ENCODE measurements around the gene SATB2.

SATB2 gene

DNA sequence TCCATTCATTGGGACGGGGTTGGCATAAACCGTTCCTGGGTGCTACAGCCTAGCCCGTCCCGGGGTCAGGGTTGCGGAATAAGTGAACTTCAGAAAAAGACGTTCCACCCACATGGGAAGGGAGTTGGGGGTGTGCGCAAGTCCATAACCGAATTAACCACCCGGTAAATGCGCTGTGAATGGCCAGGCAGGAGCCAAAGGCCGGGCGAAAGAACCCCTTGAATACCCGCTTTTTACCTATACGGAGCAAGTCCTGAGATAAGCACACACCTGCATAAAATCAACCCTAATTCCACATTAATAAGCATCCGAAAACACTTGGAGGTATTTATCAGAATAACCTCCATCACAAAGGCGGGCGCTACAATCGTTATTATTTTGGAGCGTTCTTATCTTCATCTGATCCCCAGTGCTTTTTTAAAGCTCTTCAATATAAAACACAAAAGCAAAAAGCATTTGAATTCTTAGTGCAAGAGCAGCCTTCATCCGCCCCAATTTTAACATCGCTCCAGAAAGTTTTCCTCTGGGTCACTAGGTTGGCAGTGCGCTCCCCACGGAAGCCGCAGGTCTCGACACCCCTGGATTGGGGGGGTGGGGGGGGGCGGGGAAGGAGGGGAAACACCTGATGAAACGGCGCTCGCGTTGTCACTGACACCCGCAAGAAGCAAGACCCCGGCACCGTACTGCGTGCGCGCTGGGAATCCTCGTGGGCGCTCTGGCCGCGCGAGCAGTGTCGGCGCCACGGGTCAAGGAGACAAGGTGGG, 1.2 kb downstream of the SATB2 start:
- no peaks in the 10 kb centered on the region for H4K20me1 ChIP-seq (ENCODE audit: control insufficient read depth, insufficient read depth, low read depth, low read length)
- TF ChIP-seq, protein P1, sequence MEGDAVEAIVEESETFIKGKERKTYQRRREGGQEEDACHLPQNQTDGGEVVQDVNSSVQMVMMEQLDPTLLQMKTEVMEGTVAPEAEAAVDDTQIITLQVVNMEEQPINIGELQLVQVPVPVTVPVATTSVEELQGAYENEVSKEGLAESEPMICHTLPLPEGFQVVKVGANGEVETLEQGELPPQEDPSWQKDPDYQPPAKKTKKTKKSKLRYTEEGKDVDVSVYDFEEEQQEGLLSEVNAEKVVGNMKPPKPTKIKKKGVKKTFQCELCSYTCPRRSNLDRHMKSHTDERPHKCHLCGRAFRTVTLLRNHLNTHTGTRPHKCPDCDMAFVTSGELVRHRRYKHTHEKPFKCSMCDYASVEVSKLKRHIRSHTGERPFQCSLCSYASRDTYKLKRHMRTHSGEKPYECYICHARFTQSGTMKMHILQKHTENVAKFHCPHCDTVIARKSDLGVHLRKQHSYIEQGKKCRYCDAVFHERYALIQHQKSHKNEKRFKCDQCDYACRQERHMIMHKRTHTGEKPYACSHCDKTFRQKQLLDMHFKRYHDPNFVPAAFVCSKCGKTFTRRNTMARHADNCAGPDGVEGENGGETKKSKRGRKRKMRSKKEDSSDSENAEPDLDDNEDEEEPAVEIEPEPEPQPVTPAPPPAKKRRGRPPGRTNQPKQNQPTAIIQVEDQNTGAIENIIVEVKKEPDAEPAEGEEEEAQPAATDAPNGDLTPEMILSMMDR (IDR thresholded peaks at IDR 0.05; ENCODE audit: low read depth, low read length, poor library complexity, severe bottlenecking): no peak
- TF ChIP-seq EZH2phosphoT487 (IDR thresholded peaks at IDR 0.05; ENCODE audit: borderline replicate concordance, low read length): peak; percentile 80; the same call in 1 of the 2 replicates
- peaks cover 69% of the 10 kb centered on the region for H3K27me3 ChIP-seq (ENCODE audit: control insufficient read depth, low read length)
- no peak overlapping the region for H3K27ac ChIP-seq (ENCODE audit: low read depth, low read length)
- H3K79me2 ChIP-seq (ENCODE audit: control insufficient read depth, low read length): no peaks in the 10 kb centered on the region
- no peaks in the 10 kb centered on the region for H3K9me2 ChIP-seq (replicated peaks; ENCODE audit: control insufficient read depth, low read length)
- no peaks in the 10 kb centered on the region; the same call in none of the 2 replicates for H3F3A ChIP-seq (ENCODE audit: control insufficient read depth, insufficient read depth)
- H3K4me1 ChIP-seq (ENCODE audit: control insufficient read depth, low read length): peaks cover 6% of the 10 kb centered on the region; the same call in 1 of the 2 replicates
- no peak overlapping the region for H3K4me3 ChIP-seq (ENCODE audit: low read length)
- H3K4me2 ChIP-seq (ENCODE audit: low read length): peak overlapping the region; percentile 84; the same call in 1 of the 2 replicates
- no peaks in the 10 kb centered on the region for H3K36me3 ChIP-seq (ENCODE audit: control insufficient read depth, low read length)
- H3K9me3 ChIP-seq (ENCODE audit: control insufficient read depth, insufficient read depth, low read length): no peaks in the 10 kb centered on the region

DNA sequence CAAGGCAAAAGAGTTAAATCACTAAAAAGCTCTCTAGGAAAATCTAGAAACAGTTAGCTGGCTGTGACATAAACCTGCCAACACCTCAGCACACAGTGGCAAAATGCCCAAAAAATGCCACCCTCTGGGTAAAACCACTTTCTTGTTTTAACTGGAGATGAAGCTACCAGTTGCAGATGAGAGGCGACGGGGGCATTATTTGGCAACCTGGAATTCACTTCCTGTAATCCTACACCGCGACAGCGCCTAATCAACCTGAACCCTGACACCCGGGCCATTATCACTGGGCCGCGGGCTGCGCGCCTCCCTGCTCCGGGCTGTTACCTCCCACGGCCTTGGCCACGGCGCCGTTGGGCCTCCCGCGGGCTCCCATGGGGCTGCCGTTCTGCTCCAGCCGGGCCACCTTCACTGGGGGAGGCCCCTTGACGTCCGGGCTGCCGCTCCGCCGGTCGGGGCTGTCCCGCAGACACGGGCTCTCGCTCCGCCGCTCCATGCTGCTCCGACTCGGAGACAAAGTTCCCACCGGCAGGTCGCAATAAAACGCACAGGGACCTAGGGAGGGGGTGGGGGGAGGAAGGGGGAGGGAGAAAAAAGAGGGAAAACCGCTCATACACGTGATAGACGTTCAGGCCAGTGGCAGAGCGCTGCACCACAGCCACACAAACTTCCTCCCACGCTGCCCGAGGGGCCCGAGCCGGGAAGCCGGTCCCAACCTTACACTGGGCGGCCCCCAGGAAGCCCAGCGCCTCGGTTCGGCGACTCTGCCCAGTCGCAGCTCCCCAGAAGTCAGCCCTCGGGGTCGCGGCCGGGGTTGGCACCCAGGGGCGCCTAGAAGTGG, 2.0 kb downstream of the SATB2 start:
- no peak overlapping the region for H3K27ac ChIP-seq (ENCODE audit: low read depth, low read length)
- H3K79me2 ChIP-seq (ENCODE audit: control insufficient read depth, low read length): no peaks in the 10 kb centered on the region
- 0 out of 2 replicates have a peak, but pooled peaks have one; percentile 52 for TF ChIP-seq EZH2phosphoT487 (IDR thresholded peaks at IDR 0.05; ENCODE audit: borderline replicate concordance, low read length)
- TF ChIP-seq, protein P1 (IDR thresholded peaks at IDR 0.05; ENCODE audit: low read depth, low read length, poor library complexity, severe bottlenecking): no peak
- no peaks in the 10 kb centered on the region for H3K9me3 ChIP-seq (ENCODE audit: control insufficient read depth, insufficient read depth, low read length)
- peaks cover 64% of the 10 kb centered on the region for H3K27me3 ChIP-seq (ENCODE audit: control insufficient read depth, low read length)
- H3K36me3 ChIP-seq (ENCODE audit: control insufficient read depth, low read length): no peaks in the 10 kb centered on the region
- H3F3A ChIP-seq (ENCODE audit: control insufficient read depth, insufficient read depth): no peaks in the 10 kb centered on the region; the same call in 1 of the 2 replicates
- H3K4me3 ChIP-seq (ENCODE audit: low read length): no peak overlapping the region
- H3K4me2 ChIP-seq (ENCODE audit: low read length): no peak overlapping the region
- no peaks in the 10 kb centered on the region for H4K20me1 ChIP-seq (ENCODE audit: control insufficient read depth, insufficient read depth, low read depth, low read length)
- H3K9me2 ChIP-seq (replicated peaks; ENCODE audit: control insufficient read depth, low read length): no peaks in the 10 kb centered on the region
- peaks cover 6% of the 10 kb centered on the region; the same call in 1 of the 2 replicates for H3K4me1 ChIP-seq (ENCODE audit: control insufficient read depth, low read length)

DNA sequence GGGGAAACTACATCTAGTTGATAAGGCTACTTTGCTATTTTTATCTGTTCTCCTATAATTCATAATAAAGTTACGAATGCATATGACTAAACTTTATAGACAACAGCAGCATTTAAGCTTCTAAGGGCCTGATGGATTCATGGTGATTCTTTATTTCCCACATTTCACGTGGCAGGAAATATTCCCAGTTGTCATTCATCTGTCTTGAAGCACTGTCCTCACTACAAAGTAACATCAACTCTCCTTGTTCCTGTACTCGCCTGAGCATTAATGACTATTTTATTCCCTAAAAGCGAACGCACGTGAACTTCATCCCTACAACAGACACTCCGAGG, 2.6 kb downstream of the SATB2 start:
- no peak overlapping the region for H3K4me2 ChIP-seq (ENCODE audit: low read length)

More for the DNA sequence above, 2.6 kb downstream of the SATB2 start:
- Histone ChIP-seq H3K9me3 (ENCODE audit: control insufficient read depth, insufficient read depth, low read length) (no peaks in the 10 kb centered on the region), H3K27me3 (ENCODE audit: control insufficient read depth, low read length) (peaks cover 60% of the 10 kb centered on the region), H3K27ac (ENCODE audit: low read depth, low read length) (no peak overlapping the region), H3F3A (ENCODE audit: control insufficient read depth, insufficient read depth) (no peaks in the 10 kb centered on the region), H4K20me1 (ENCODE audit: control insufficient read depth, insufficient read depth, low read depth, low read length) (no peaks in the 10 kb centered on the region), H3K36me3 (ENCODE audit: control insufficient read depth, low read length) (no peaks in the 10 kb centered on the region), H3K4me3 (ENCODE audit: low read length) (no peak overlapping the region), H3K9me2 (replicated peaks; ENCODE audit: control insufficient read depth, low read length) (no peaks in the 10 kb centered on the region), H3K79me2 (ENCODE audit: control insufficient read depth, low read length) (no peaks in the 10 kb centered on the region), H3K4me1 (ENCODE audit: control insufficient read depth, low read length) (peaks cover 6% of the 10 kb centered on the region; the same call in 1 of the 2 replicates)
- no peak for TF ChIP-seq EZH2phosphoT487 (IDR thresholded peaks at IDR 0.05; ENCODE audit: borderline replicate concordance, low read length)
- TF ChIP-seq, protein P1 (IDR thresholded peaks at IDR 0.05; ENCODE audit: low read depth, low read length, poor library complexity, severe bottlenecking): no peak
